Activated naive CD4-positive, alpha-beta T cell treated with Interleukin-2 at 50 U/mL for 16 hours (primary cell): ENCODE measurements around the gene PLAC1.

ENCODE experiments used
- DNase-seq: peaks from one replicate; pipeline ENCODE4 v3.0.0-alpha.2; 2020

Gene PLAC1

DNA sequence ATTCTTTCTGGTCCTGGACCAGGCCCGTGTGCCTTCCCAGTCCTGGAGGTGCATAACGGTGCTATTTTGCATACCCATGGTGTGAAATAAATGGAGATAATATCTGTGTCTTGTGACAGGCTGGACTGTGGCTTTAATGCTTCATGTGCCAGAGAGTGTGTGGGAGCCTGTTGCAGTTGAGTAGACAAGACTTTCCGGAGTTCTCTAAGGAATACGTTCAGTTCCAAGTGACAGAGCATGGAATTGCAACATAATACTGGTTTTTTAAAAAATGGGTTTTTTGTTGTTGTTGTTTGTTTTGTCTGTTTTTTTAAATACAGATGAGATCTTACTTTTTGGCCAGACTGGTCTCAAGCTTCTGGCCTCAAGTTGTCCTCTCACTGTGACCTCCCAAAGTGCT, 124.3 kb downstream of the PLAC1 start:
- no peak for DNase-seq

DNA sequence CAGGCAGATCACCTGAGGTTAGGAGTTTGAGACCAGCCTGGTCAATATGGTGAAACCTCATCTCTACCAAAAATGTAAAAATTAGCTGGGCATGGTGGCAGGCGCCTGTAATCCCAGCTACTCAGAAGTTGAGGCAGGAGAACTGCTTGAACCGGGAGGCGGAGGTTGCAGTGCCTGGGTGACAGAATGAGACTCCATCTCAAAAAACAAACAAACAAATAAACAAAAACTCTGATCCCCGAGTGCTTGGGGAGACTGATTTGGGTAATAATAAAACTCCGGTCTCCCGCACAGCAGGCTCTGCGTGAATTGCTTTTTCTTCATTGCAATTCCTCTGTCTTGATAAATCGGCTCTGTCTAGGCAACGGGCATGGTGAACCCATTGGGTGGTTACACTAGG, 124.9 kb downstream of the PLAC1 start:
- no peak for DNase-seq

DNA sequence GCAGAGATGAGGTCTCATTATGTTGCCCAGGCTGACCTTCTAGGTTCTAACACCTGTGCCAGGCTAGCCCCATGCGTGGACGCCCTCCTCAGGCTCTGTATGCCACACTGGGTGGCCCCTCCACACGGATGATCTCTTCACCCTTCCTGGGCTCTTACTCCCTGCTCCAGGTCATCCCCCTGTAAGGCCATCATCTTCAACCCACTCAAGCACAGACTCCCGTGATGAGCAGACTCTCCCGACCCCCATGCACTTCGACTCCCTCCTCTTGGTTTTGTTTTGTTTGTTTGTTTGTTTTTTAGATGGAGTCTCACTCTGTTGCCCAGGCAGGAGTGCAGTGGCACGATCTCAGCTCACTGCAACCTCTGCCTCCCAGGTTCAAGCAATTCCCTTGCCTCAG, 127.4 kb downstream of the PLAC1 start:
- no peak for DNase-seq

GRCh38 chrX:134529481-134529880, 128.8 kb downstream of the PLAC1 start:
- no peak for DNase-seq

GRCh38 chrX:134528960-134529359, 129.3 kb downstream of the PLAC1 start:
- DNase-seq = no peak

DNA sequence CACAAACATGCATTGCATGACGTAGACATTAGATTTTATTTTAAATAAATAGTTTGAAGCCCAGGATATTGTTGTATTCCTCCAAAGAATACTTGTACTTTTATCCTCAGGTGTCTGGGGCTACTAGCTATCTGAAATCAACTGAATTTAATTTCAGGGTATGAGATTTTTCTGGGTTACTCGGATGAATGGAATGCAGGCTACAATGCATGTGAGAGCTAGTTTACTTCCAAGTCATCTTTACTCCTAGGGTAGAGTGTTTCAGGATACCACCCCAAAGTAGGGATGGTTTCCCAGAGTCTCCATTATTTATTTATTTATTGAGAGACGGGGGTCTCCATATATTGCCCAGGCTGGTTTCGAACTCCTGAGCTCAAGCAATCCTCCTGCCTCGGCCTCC, 131.9 kb downstream of the PLAC1 start:
- no peak for DNase-seq

DNA sequence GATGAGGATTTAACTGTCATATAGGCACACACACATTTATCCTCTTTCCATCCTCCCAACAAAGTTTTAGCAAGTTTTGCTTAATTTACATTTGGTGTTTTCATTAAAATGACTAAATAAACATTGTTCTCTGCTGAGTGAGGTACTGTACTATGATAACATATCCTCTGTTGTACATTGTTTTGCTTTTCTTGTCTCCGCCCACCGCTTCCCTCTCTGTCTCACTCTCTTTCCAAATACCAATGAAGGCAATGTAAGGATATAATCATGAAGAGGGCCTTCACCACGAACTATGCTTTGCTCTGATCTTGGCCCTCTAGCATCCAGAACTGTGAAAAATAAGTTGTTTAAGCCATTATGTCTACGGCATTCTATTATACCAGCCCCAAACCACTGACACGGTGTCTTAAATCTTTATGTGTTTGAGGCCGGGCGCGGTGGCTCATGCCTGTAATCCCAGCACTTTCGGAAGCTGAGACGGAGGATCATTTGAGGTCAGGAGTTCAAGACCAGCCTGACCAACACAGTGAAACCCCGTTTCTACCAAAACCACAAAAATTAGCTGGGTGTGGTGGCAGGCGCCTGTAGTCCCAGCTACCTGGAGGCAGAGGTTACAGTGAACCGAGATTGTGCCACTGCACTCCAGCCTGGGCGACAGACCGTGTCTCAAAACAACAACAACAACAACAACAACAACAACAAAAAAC, 133.0 kb downstream of the PLAC1 start:
- no peak for DNase-seq

DNA sequence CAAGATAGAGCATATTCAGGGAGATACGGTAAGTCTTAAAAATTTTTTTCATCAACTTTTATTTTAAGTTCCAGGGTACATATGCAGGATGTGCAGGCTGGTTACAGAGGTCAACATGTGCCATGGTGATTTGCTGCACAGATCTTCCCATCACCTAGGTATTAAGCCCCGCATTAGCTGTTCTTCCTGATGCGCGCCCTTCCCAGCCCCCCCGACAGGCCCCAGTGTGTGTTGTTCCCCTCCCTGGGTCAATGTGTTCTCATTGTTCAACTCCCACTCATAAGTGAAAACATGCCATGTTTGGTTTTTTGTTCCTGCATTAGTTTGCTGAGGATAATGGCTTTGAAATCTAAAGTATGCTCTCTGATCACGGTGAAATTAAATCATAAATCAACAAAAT, 134.1 kb downstream of the PLAC1 start:
- DNase-seq = no peak

DNA sequence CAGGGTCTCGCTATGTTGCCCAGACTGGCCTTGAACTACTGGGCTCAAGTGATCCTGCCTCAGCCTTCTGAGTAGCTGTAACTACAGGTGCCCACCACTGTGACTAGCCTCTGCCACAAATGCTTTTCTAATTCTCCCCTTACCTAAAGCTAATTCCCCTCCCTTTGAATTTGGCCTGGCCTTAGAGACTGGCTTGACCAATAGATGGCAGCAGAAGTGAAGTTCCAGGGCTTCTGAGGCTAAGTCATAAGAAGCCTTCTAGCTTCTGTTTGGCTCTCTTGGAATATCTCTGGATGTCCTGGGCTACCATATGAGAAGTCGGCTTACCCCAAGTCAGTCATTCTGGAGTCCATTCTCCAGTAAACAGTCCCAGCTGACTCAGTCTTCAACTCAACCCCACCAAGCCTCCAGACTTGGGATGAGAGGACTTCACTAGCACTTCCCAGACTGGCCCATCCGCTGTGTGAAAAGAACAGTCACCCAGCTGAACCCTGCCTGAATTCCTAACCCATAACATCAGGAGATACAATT, 137.3 kb downstream of the PLAC1 start:
- no peak for DNase-seq
